Endodermal cell (in vitro differentiated cells): ENCODE measurements around the gene LIMK1. TPM values are rescaled to one million over a fixed set of nuclear protein-coding genes. Genes with fewer than 3 reads are reported as not detected.

Source experiments
- DNase-seq: peaks from one replicate; pipeline ENCODE4 v3.0.0-alpha.2; 2017
- H3K27ac ChIP-seq: 2 replicates; pipeline ENCODE4 v1.5.1; 2013; ENCODE audit warnings: mild to moderate bottlenecking, low read depth, low read length, moderate library complexity
- H3K27me3 ChIP-seq: 2 replicates; pipeline ENCODE4 v1.6.1; 2013; ENCODE audit warnings: mild to moderate bottlenecking, low read length, moderate library complexity; ENCODE audit not compliant: insufficient read depth, control insufficient read depth, poor library complexity, severe bottlenecking
- H3K36me3 ChIP-seq: 2 replicates; pipeline ENCODE4 v1.7.0; 2013; ENCODE audit warnings: mild to moderate bottlenecking, low read length, moderate library complexity; ENCODE audit not compliant: control insufficient read depth, insufficient read depth
- H3K4me1 ChIP-seq: one replicate; pipeline ENCODE4 v1.7.0; 2013; ENCODE audit warnings: low read length; ENCODE audit not compliant: control insufficient read depth, insufficient read depth
- H3K4me3 ChIP-seq: 2 replicates; pipeline ENCODE4 v1.5.1; 2013; ENCODE audit warnings: mild to moderate bottlenecking, low read length, moderate library complexity
- H3K9ac ChIP-seq: 2 replicates; pipeline ENCODE4 v1.6.1; 2013; ENCODE audit warnings: mild to moderate bottlenecking, low read length, moderate library complexity; ENCODE audit not compliant: poor library complexity, severe bottlenecking; ENCODE audit errors: extremely low read depth
- H3K9me3 ChIP-seq: 2 replicates; pipeline ENCODE4 v1.6.1; 2013; ENCODE audit warnings: mild to moderate bottlenecking, low read length, moderate library complexity; ENCODE audit not compliant: control insufficient read depth
- H3K27ac Mint-ChIP-seq: 2 replicates; pipeline ENCODE4 v1.8.0; 2020; ENCODE audit warnings: mixed read lengths
- H3K27me3 Mint-ChIP-seq: 2 replicates; pipeline ENCODE4 v1.8.0; 2021; ENCODE audit warnings: mild to moderate bottlenecking, mixed read lengths; ENCODE audit not compliant: insufficient read depth
- H3K36me3 Mint-ChIP-seq: 2 replicates; pipeline ENCODE4 v1.8.0; 2020; ENCODE audit warnings: low read depth, mixed read lengths
- H3K4me1 Mint-ChIP-seq: 2 replicates; pipeline ENCODE4 v1.8.0; 2020; ENCODE audit warnings: mixed read lengths
- H3K4me3 Mint-ChIP-seq: 2 replicates; pipeline ENCODE4 v1.8.0; 2020; ENCODE audit warnings: mild to moderate bottlenecking, moderate library complexity, mixed read lengths
- H3K9me3 Mint-ChIP-seq: 2 replicates; pipeline ENCODE4 v1.8.0; 2020; ENCODE audit warnings: mild to moderate bottlenecking, mixed read lengths
- WGBS, 2 experiments: methylation state at CpG; one replicate each; pipeline versions ENCODE4 v1.1.5 to v1.1.7; 2013; ENCODE audit warnings: missing lambda C conversion rate in 2 of 2, mixed read lengths in 1 of 2; ENCODE audit not compliant: insufficient coverage in 1 of 2, insufficient read length in 1 of 2; 5-methylcytosine and 5-hydroxymethylcytosine counted together
- total RNA-seq, 2 donors: library from RNA; stranded (reverse); fragmentation: NEBNext Ultra II Directional in 1 of 2; extraction: Animal tissue kit (Norgen Biotek cat#: 25700) in 1 of 2; gene quantifications; 2 replicates in 1 of 2; 3 replicates in 1 of 2; pipeline ENCODE4 v1.2.1, GENCODE V29; 2021
- TF ChIP-seq, protein P1 (sequence below): fragments of 200-600 bp; sonication (generic); conservative IDR thresholded peaks from 2 replicates; pipeline ENCODE4 v1.5.0; 2021; ENCODE audit warnings: antibody characterized with exemption, mild to moderate bottlenecking

The LIMK1 gene
- total RNA-seq, 2 donors from 2014 or later, result 83.9 TPM

DNA sequence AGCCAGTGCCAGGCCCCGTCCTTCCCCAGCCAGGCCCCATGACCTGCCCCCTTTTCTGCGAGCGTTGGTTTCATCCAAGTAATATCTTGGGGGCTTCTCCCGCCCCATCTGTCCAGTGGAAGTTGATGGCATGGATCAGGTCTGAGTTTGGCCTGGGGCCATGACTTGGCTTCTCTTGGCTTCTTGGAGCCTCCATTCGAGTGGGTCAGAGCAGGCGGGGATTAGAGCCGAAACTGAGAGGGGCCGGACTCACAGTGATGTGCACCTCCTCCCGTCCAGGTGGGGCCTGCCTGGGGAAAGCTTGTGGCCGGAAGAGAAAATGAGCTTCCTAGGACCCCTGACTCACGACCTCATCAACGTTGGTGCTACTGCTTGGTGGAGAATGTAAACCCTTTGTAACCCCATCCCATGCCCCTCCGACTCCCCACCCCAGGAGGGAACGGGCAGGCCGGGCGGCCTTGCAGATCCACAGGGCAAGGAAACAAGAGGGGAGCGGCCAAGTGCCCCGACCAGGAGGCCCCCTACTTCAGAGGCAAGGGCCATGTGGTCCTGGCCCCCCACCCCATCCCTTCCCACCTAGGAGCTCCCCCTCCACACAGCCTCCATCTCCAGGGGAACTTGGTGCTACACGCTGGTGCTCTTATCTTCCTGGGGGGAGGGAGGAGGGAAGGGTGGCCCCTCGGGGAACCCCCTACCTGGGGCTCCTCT, 15.1 kb upstream of the LIMK1 start:
- Mint-ChIP-seq H3K4me3 (no peak overlapping the region), H3K27me3 (no peaks in the 10 kb centered on the region), H3K36me3 (no peaks in the 10 kb centered on the region), H3K9me3 (no peaks in the 10 kb centered on the region), H3K27ac (no peak overlapping the region), H3K4me1 (no peaks in the 10 kb centered on the region)
- no peaks in the 10 kb centered on the region for H3K4me1 ChIP-seq
- WGBS, 2 experiments, result 89 to 97% methylated on average over 10 to 20 of the region's 20 CpGs
- H3K9ac ChIP-seq, result no peak overlapping the region
- H3K36me3 ChIP-seq, result no peaks in the 10 kb centered on the region
- no peak overlapping the region for H3K27ac ChIP-seq
- H3K4me3 ChIP-seq, result no peak overlapping the region
- no peaks in the 10 kb centered on the region for H3K27me3 ChIP-seq
- TF ChIP-seq, protein P1, sequence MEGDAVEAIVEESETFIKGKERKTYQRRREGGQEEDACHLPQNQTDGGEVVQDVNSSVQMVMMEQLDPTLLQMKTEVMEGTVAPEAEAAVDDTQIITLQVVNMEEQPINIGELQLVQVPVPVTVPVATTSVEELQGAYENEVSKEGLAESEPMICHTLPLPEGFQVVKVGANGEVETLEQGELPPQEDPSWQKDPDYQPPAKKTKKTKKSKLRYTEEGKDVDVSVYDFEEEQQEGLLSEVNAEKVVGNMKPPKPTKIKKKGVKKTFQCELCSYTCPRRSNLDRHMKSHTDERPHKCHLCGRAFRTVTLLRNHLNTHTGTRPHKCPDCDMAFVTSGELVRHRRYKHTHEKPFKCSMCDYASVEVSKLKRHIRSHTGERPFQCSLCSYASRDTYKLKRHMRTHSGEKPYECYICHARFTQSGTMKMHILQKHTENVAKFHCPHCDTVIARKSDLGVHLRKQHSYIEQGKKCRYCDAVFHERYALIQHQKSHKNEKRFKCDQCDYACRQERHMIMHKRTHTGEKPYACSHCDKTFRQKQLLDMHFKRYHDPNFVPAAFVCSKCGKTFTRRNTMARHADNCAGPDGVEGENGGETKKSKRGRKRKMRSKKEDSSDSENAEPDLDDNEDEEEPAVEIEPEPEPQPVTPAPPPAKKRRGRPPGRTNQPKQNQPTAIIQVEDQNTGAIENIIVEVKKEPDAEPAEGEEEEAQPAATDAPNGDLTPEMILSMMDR, result no peak
- no peaks in the 10 kb centered on the region for H3K9me3 ChIP-seq
- DNase-seq, result no peak

DNA sequence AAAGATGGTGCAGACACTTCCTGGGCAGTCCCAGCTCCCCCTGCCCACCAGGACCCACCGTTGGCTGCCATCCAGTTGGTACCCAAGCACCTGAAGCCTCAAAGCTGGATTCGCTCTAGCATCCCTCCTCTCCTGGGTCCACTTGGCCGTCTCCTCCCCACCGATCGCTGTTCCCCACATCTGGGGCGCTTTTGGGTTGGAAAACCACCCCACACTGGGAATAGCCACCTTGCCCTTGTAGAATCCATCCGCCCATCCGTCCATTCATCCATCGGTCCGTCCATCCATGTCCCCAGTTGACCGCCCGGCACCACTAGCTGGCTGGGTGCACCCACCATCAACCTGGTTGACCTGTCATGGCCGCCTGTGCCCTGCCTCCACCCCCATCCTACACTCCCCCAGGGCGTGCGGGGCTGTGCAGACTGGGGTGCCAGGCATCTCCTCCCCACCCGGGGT, 14.5 kb upstream of the LIMK1 start:
- no peaks in the 10 kb centered on the region for H3K9me3 Mint-ChIP-seq
- no peaks in the 10 kb centered on the region for H3K4me1 Mint-ChIP-seq
- Histone ChIP-seq H3K9ac (no peak overlapping the region), H3K36me3 (no peaks in the 10 kb centered on the region), H3K27ac (no peak overlapping the region), H3K4me3 (no peak overlapping the region), H3K4me1 (no peaks in the 10 kb centered on the region), H3K9me3 (no peaks in the 10 kb centered on the region), H3K27me3 (no peaks in the 10 kb centered on the region)
- WGBS, 2 experiments, result 92% methylated on average over 14 to 16 of the region's 16 CpGs
- DNase-seq, result no peak
- no peak overlapping the region for H3K27ac Mint-ChIP-seq
- H3K27me3 Mint-ChIP-seq, result no peaks in the 10 kb centered on the region
- TF ChIP-seq, protein P1, result no peak
- no peaks in the 10 kb centered on the region for H3K36me3 Mint-ChIP-seq
- H3K4me3 Mint-ChIP-seq, result no peak overlapping the region

DNA sequence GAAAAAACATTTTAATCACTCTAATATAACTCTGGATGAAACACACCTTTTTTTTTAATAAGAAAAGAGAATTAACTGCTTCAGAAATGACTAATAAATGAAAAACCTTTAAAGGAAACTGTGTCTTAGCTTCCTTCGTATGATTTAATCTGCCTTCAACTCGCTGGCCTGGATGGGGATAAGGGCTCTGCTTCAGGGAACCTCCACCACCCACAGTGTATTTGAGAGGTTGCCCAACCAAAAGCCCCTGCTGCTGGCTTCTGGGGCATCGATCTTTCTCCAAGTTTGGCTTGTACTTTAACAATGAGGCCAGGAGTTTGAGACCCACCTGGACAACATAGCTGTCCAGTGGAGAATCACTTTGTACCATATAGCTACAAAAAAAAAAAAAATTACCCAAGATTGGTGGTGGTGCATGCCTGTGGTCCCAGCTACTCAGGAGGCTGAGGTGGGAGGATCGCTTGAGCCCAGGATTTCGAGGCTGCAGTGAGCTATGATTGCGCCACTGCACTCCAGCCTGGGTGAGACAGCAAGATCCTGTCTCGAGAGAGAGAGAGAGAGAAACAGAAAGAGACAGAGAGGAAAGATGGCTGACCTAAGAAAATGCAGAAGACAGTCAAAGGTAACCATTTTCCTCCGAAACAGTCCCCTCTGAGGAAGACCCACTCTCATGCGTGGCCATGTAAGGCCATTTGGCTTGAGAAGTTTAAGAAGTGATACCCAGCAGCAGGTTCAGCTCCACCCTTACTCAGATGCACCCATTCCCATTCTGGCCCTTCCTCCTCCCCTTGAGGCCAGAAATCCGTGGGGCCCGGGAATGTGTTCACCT, 13.6 kb upstream of the LIMK1 start:
- Mint-ChIP-seq H3K4me1 (no peaks in the 10 kb centered on the region), H3K36me3 (no peaks in the 10 kb centered on the region), H3K4me3 (no peak overlapping the region), H3K27me3 (no peaks in the 10 kb centered on the region), H3K9me3 (no peaks in the 10 kb centered on the region), H3K27ac (no peak overlapping the region)
- Histone ChIP-seq H3K36me3 (no peaks in the 10 kb centered on the region), H3K9ac (no peak overlapping the region), H3K27ac (no peak overlapping the region), H3K27me3 (no peaks in the 10 kb centered on the region), H3K9me3 (no peaks in the 10 kb centered on the region), H3K4me1 (no peaks in the 10 kb centered on the region), H3K4me3 (no peak overlapping the region)
- TF ChIP-seq, protein P1, result no peak
- no peak for DNase-seq
- WGBS, 2 experiments, result 87 to 88% methylated on average over 9 to 11 of the region's 11 CpGs
